Astrocyte (in vitro differentiated cells and primary cell): ENCODE measurements around the gene BPIFB6. TPM values are rescaled to one million over a fixed set of nuclear protein-coding genes. Genes with fewer than 3 reads are reported as not detected.

Source experiments
- DNase-seq: peaks from one replicate; pipeline ENCODE4 v3.0.0-alpha.2; 2010; ENCODE audit warnings: low read depth
- FAIRE-seq: peaks from 2 replicates; lab custom pipeline; 2011; peaks lifted over from hg19 to GRCh38; lab: Jason Lieb, UNC
- H2AFZ ChIP-seq: 2 replicates; pipeline ENCODE4 v1.6.0; 2012; ENCODE audit warnings: low read depth, low read length, inconsistent platforms
- H3K27ac ChIP-seq: 2 replicates; pipeline ENCODE4 v1.5.1; 2011; ENCODE audit warnings: low read depth, low read length, inconsistent platforms
- H3K27me3 ChIP-seq: 2 replicates; pipeline ENCODE4 v1.6.0; 2011; ENCODE audit warnings: low read length, inconsistent platforms; ENCODE audit not compliant: insufficient read depth
- H3K36me3 ChIP-seq: 2 replicates; pipeline ENCODE4 v1.5.1; 2011; ENCODE audit warnings: low read length, inconsistent platforms; ENCODE audit not compliant: insufficient read depth
- H3K4me1 ChIP-seq: 2 replicates; pipeline ENCODE4 v1.5.1; 2011; ENCODE audit warnings: low read length, inconsistent platforms; ENCODE audit not compliant: insufficient read depth
- H3K4me2 ChIP-seq: 2 replicates; pipeline ENCODE4 v1.6.0; 2012; ENCODE audit warnings: low read length, inconsistent platforms
- H3K4me3 ChIP-seq: 2 replicates; pipeline ENCODE4 v1.5.1; 2011; ENCODE audit warnings: low read depth, mild to moderate bottlenecking, low read length, inconsistent platforms; ENCODE audit not compliant: insufficient read depth
- H3K79me2 ChIP-seq: 2 replicates; pipeline ENCODE4 v1.6.0; 2012; ENCODE audit warnings: mild to moderate bottlenecking, low read length, inconsistent platforms; ENCODE audit not compliant: insufficient read depth
- H3K9ac ChIP-seq: 2 replicates; pipeline ENCODE4 v1.6.0; 2012; ENCODE audit warnings: mild to moderate bottlenecking, low read length, inconsistent platforms
- H3K9me3 ChIP-seq: 2 replicates; pipeline ENCODE4 v1.5.1; 2012; ENCODE audit warnings: low read depth, mild to moderate bottlenecking, low read length, inconsistent platforms; ENCODE audit not compliant: insufficient read depth
- H4K20me1 ChIP-seq: 2 replicates; pipeline ENCODE4 v1.6.0; 2012; ENCODE audit warnings: low read length, inconsistent platforms; ENCODE audit not compliant: insufficient read depth
- H3K27ac Mint-ChIP-seq: one replicate; pipeline ENCODE4 v1.8.0; 2021; ENCODE audit warnings: mild to moderate bottlenecking, mixed read lengths; ENCODE audit not compliant: unreplicated experiment
- H3K27me3 Mint-ChIP-seq: one replicate; pipeline ENCODE4 v1.8.0; 2021; ENCODE audit warnings: low read depth, mixed read lengths; ENCODE audit not compliant: unreplicated experiment
- H3K36me3 Mint-ChIP-seq: one replicate; pipeline ENCODE4 v1.8.0; 2021; ENCODE audit warnings: low read depth, mixed read lengths; ENCODE audit not compliant: unreplicated experiment
- H3K4me1 Mint-ChIP-seq: one replicate; pipeline ENCODE4 v1.8.0; 2021; ENCODE audit warnings: low read depth, mixed read lengths; ENCODE audit not compliant: unreplicated experiment
- H3K4me3 Mint-ChIP-seq: one replicate; pipeline ENCODE4 v1.8.0; 2021; ENCODE audit warnings: mild to moderate bottlenecking, moderate library complexity, mixed read lengths; ENCODE audit not compliant: unreplicated experiment
- H3K9me3 Mint-ChIP-seq: one replicate; pipeline ENCODE4 v1.8.0; 2021; ENCODE audit warnings: mild to moderate bottlenecking, mixed read lengths; ENCODE audit not compliant: unreplicated experiment
- CTCF ChIP-seq: IDR thresholded peaks from 2 replicates; pipeline ENCODE4 v1.5.1; 2011; ENCODE audit warnings: low read depth, mild to moderate bottlenecking, inconsistent platforms, low read length, moderate library complexity; ENCODE audit not compliant: insufficient read depth
- EZH2 ChIP-seq: IDR thresholded peaks from 2 replicates; pipeline ENCODE4 v1.6.1; 2012; ENCODE audit warnings: mild to moderate bottlenecking, low read length, inconsistent platforms; ENCODE audit not compliant: insufficient read depth
- total RNA-seq: library from RNA; stranded (reverse); gene quantifications from 2 replicates; pipeline ENCODE4 v1.2.1, GENCODE V29; 2021

Gene BPIFB6
- total RNA-seq, 1 donor from 2014 or later, result not detected

DNA sequence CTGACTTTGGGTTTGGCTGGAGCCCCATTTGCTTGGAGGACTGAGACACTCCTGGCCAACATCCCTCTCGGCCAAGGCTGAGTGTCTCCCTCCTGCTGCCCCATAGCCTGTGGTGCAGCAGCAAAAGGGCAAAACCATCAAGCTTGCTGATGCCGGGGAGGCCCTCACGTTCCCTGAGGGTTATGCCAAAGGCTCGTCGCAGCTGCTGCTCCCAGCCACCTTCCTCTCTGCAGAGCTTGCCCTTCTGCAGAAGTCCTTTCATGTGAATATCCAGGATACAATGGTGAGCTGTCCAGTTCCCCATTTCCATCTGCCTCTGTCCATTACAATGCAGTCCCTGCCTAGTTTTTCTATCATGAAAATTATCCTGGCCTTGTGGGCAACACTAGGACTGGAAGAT is 6.0 kb downstream of the BPIFB6 start:
- H2AFZ ChIP-seq, result no peak overlapping the region
- no peak overlapping the region for H3K4me2 ChIP-seq
- no peaks in the 10 kb centered on the region for H3K9me3 ChIP-seq
- no peak for DNase-seq
- H3K27ac ChIP-seq, result no peak overlapping the region
- Mint-ChIP-seq H3K4me1 (no peaks in the 10 kb centered on the region), H3K27ac (no peak overlapping the region), H3K27me3 (peaks cover 71% of the 10 kb centered on the region), H3K36me3 (no peaks in the 10 kb centered on the region), H3K4me3 (no peak overlapping the region), H3K9me3 (peaks cover 13% of the 10 kb centered on the region)
- no peaks in the 10 kb centered on the region for H3K4me1 ChIP-seq
- no peak for FAIRE-seq
- no peaks in the 10 kb centered on the region for H3K79me2 ChIP-seq
- no peaks in the 10 kb centered on the region for H3K36me3 ChIP-seq
- no peak overlapping the region for H3K4me3 ChIP-seq
- no peaks in the 10 kb centered on the region for H3K27me3 ChIP-seq
- no peak for TF ChIP-seq EZH2
- TF ChIP-seq CTCF, result no peak
- no peaks in the 10 kb centered on the region for H4K20me1 ChIP-seq
- H3K9ac ChIP-seq, result no peak overlapping the region

GRCh38 chr20:33038243-33038642 is 6.8 kb downstream of the BPIFB6 start:
- no peak for TF ChIP-seq EZH2
- TF ChIP-seq CTCF, result no peak
- no peak overlapping the region for H3K27ac ChIP-seq
- no peaks in the 10 kb centered on the region for H3K36me3 ChIP-seq
- no peak overlapping the region for H2AFZ ChIP-seq
- H3K27me3 ChIP-seq, result no peaks in the 10 kb centered on the region
- H3K4me2 ChIP-seq, result no peak overlapping the region
- Mint-ChIP-seq H3K27me3 (peaks cover 63% of the 10 kb centered on the region), H3K9me3 (peaks cover 13% of the 10 kb centered on the region), H3K27ac (no peak overlapping the region), H3K36me3 (no peaks in the 10 kb centered on the region), H3K4me1 (no peaks in the 10 kb centered on the region), H3K4me3 (no peak overlapping the region)
- no peaks in the 10 kb centered on the region for H3K79me2 ChIP-seq
- DNase-seq, result no peak
- no peaks in the 10 kb centered on the region for H3K9me3 ChIP-seq
- no peak overlapping the region for H3K4me3 ChIP-seq
- no peak for FAIRE-seq
- no peaks in the 10 kb centered on the region for H4K20me1 ChIP-seq
- no peaks in the 10 kb centered on the region for H3K4me1 ChIP-seq
- no peak overlapping the region for H3K9ac ChIP-seq

- H4K20me1 ChIP-seq, result no peaks in the 10 kb centered on the region
- no peaks in the 10 kb centered on the region for H3K36me3 ChIP-seq
- H3K4me2 ChIP-seq, result no peak overlapping the region
- peaks cover 27% of the 10 kb centered on the region for H3K9me3 Mint-ChIP-seq
- H2AFZ ChIP-seq, result no peak overlapping the region
- no peak overlapping the region for H3K4me3 Mint-ChIP-seq
- H3K4me1 ChIP-seq, result no peaks in the 10 kb centered on the region
- no peaks in the 10 kb centered on the region for H3K9me3 ChIP-seq
- H3K27ac Mint-ChIP-seq, result no peak overlapping the region
- H3K4me1 Mint-ChIP-seq, result no peaks in the 10 kb centered on the region
- no peak for TF ChIP-seq EZH2
- TF ChIP-seq CTCF, result no peak
- DNase-seq (no peak), FAIRE-seq (no peak)
- no peak overlapping the region for H3K27ac ChIP-seq
- H3K27me3 ChIP-seq, result no peaks in the 10 kb centered on the region
- no peak overlapping the region for H3K4me3 ChIP-seq
- H3K9ac ChIP-seq, result no peak overlapping the region
- H3K36me3 Mint-ChIP-seq, result no peaks in the 10 kb centered on the region
- H3K79me2 ChIP-seq, result no peaks in the 10 kb centered on the region
- peaks cover 42% of the 10 kb centered on the region for H3K27me3 Mint-ChIP-seq
Measured at GRCh38 chr20:33042430-33042829, 11.0 kb downstream of the BPIFB6 start.
